HEK293 (cell line): Measurements from ENCODE around the gene SAT1.
A peak's percentile ranks its signal among the peaks of the same experiment; 100 is the strongest.

Source experiments
- AEBP2 ChIP-seq: fragments of 450-650 bp; formaldehyde crosslinking; IDR thresholded peaks from 2 replicates; pipeline ENCODE4 v1.5.1; 2016; ENCODE audit warnings: missing biosample characterization, missing genetic modification characterization, borderline replicate concordance
- BCL11B ChIP-seq: fragments of 450-650 bp; formaldehyde crosslinking; IDR thresholded peaks from 2 replicates; pipeline ENCODE4 v1.5.1; 2016; ENCODE audit warnings: low read depth, missing biosample characterization, missing genetic modification characterization
- GLIS2 ChIP-seq: fragments of 450-650 bp; formaldehyde crosslinking; IDR thresholded peaks from 2 replicates; pipeline ENCODE4 v1.5.1; 2016; ENCODE audit warnings: missing biosample characterization, missing genetic modification characterization
- IKZF3 ChIP-seq: fragments of 450-650 bp; IDR thresholded peaks from 2 replicates; pipeline ENCODE4 v1.5.0; 2018; ENCODE audit warnings: missing biosample characterization, mild to moderate bottlenecking, missing genetic modification characterization, moderate library complexity
- KLF17 ChIP-seq: fragments of 450-650 bp; formaldehyde crosslinking; IDR thresholded peaks from 2 replicates; pipeline ENCODE4 v1.5.1; 2016; ENCODE audit warnings: missing biosample characterization, missing genetic modification characterization
- MZF1 ChIP-seq: fragments of 450-650 bp; formaldehyde crosslinking; IDR thresholded peaks from 2 replicates; pipeline ENCODE4 v1.5.1; 2017; ENCODE audit warnings: missing biosample characterization, missing genetic modification characterization, borderline replicate concordance
- OVOL3 ChIP-seq: fragments of 450-650 bp; formaldehyde crosslinking; IDR thresholded peaks from 2 replicates; pipeline ENCODE4 v1.5.1; 2016; ENCODE audit warnings: missing biosample characterization, missing genetic modification characterization
- PRDM10 ChIP-seq: fragments of 450-650 bp; formaldehyde crosslinking; IDR thresholded peaks from 2 replicates; pipeline ENCODE4 v1.5.1; 2016; ENCODE audit warnings: missing biosample characterization, missing genetic modification characterization
- PRDM6 ChIP-seq: fragments of 450-650 bp; formaldehyde crosslinking; IDR thresholded peaks from 2 replicates; pipeline ENCODE4 v1.5.1; 2017; ENCODE audit warnings: missing biosample characterization, missing genetic modification characterization
- TCF7L2 ChIP-seq: IDR thresholded peaks from 2 replicates; pipeline ENCODE4 v1.6.1; 2011; ENCODE audit warnings: low read depth, mild to moderate bottlenecking, inconsistent platforms, low read length, moderate library complexity, borderline replicate concordance
- WT1 ChIP-seq: fragments of 450-650 bp; formaldehyde crosslinking; IDR thresholded peaks from 2 replicates; pipeline ENCODE4 v1.5.1; 2016; ENCODE audit warnings: missing biosample characterization, missing genetic modification characterization
- ZBTB11 ChIP-seq: fragments of 450-650 bp; formaldehyde crosslinking; conservative IDR thresholded peaks from 2 replicates; pipeline ENCODE4 v1.5.1; 2016; ENCODE audit warnings: low read depth, missing biosample characterization, missing genetic modification characterization
- ZBTB17 ChIP-seq: fragments of 450-650 bp; formaldehyde crosslinking; IDR thresholded peaks from 2 replicates; pipeline ENCODE4 v1.5.1; 2016; ENCODE audit warnings: missing biosample characterization, missing genetic modification characterization
- ZBTB6 ChIP-seq: fragments of 450-650 bp; formaldehyde crosslinking; IDR thresholded peaks from 2 replicates; pipeline ENCODE4 v1.5.1; 2017; ENCODE audit warnings: missing biosample characterization, missing genetic modification characterization
- ZEB2 ChIP-seq: fragments of 450-650 bp; formaldehyde crosslinking; IDR thresholded peaks from 2 replicates; pipeline ENCODE4 v1.5.1; 2016; ENCODE audit warnings: missing biosample characterization, missing genetic modification characterization
- ZFP41 ChIP-seq: fragments of 450-650 bp; formaldehyde crosslinking; IDR thresholded peaks from 2 replicates; pipeline ENCODE4 v1.5.1; 2016; ENCODE audit warnings: missing biosample characterization, missing genetic modification characterization, borderline replicate concordance
- ZNF423 ChIP-seq: fragments of 450-650 bp; formaldehyde crosslinking; IDR thresholded peaks from 2 replicates; pipeline ENCODE4 v1.5.1; 2016; ENCODE audit warnings: missing biosample characterization, missing genetic modification characterization
- ZNF600 ChIP-seq: fragments of 450-650 bp; formaldehyde crosslinking; IDR thresholded peaks from 2 replicates; pipeline ENCODE4 v1.5.1; 2016; ENCODE audit warnings: missing biosample characterization, missing genetic modification characterization
- ZNF660 ChIP-seq: fragments of 450-650 bp; IDR thresholded peaks from 2 replicates; pipeline ENCODE4 v1.5.1; 2018; ENCODE audit warnings: missing biosample characterization, mild to moderate bottlenecking, missing genetic modification characterization
- ZNF76 ChIP-seq: fragments of 450-650 bp; formaldehyde crosslinking; IDR thresholded peaks from 2 replicates; pipeline ENCODE4; 2016; ENCODE audit warnings: low read depth, missing biosample characterization, missing genetic modification characterization, borderline replicate concordance
- ZNF768 ChIP-seq: fragments of 450-650 bp; formaldehyde crosslinking; IDR thresholded peaks from 2 replicates; pipeline ENCODE4 v1.5.1; 2018; ENCODE audit warnings: missing biosample characterization, mild to moderate bottlenecking, missing genetic modification characterization
- ZXDB ChIP-seq: fragments of 450-650 bp; formaldehyde crosslinking; IDR thresholded peaks from 2 replicates; pipeline ENCODE4 v1.5.1; 2016; ENCODE audit warnings: missing biosample characterization, missing genetic modification characterization
- TF ChIP-seq, protein P1 (sequence below): fragments of 450-650 bp; formaldehyde crosslinking; IDR thresholded peaks from 2 replicates; pipeline ENCODE4 v1.5.1; 2016; ENCODE audit warnings: missing biosample characterization, missing genetic modification characterization

Gene SAT1

GRCh38 chrX:23742174-23742696 lies 40.7 kb upstream of the SAT1 start (continued):
- TF ChIP-seq ZBTB11 (tag by site-specific recombination) (0 out of 2 replicates have a peak, but pooled peaks have one; percentile 3), WT1 (peak; percentile 92), ZNF660 (tag by site-specific recombination) (peak; percentile 20; the same call in 1 of the 2 replicates), AEBP2 (tag by site-specific recombination) (no peak), ZNF600 (peak; percentile 78), PRDM6 (tag by site-specific recombination) (peak; percentile 59; the same call in 1 of the 2 replicates), ZNF76 (peak; percentile 62; the same call in 1 of the 2 replicates), ZNF423 (tag by site-specific recombination) (peak; percentile 64), ZNF768 (tag by site-specific recombination) (no peak), ZXDB (tag by site-specific recombination) (peak; percentile 51; the same call in 1 of the 2 replicates), TCF7L2 (0 out of 2 replicates have a peak, but pooled peaks have one; percentile 19), ZEB2 (tag by site-specific recombination) (peak; percentile 46), ZBTB17 (tag by site-specific recombination) (peak; percentile 56; the same call in 1 of the 2 replicates), ZFP41 (no peak), GLIS2 (peak; percentile 40; the same call in 1 of the 2 replicates), IKZF3 (tag by site-specific recombination) (peak; percentile 70; the same call in 1 of the 2 replicates), ZBTB6 (tag by site-specific recombination) (peak; percentile 26; the same call in 1 of the 2 replicates), OVOL3 (peak; percentile 69; the same call in 1 of the 2 replicates), MZF1 (tag by site-specific recombination) (peak; percentile 82), BCL11B (0 out of 2 replicates have a peak, but pooled peaks have one; percentile 40), PRDM10 (tag by site-specific recombination) (peak; percentile 56; the same call in 1 of the 2 replicates), KLF17 (tag by site-specific recombination) (peak; percentile 82)
- TF ChIP-seq, protein P1, sequence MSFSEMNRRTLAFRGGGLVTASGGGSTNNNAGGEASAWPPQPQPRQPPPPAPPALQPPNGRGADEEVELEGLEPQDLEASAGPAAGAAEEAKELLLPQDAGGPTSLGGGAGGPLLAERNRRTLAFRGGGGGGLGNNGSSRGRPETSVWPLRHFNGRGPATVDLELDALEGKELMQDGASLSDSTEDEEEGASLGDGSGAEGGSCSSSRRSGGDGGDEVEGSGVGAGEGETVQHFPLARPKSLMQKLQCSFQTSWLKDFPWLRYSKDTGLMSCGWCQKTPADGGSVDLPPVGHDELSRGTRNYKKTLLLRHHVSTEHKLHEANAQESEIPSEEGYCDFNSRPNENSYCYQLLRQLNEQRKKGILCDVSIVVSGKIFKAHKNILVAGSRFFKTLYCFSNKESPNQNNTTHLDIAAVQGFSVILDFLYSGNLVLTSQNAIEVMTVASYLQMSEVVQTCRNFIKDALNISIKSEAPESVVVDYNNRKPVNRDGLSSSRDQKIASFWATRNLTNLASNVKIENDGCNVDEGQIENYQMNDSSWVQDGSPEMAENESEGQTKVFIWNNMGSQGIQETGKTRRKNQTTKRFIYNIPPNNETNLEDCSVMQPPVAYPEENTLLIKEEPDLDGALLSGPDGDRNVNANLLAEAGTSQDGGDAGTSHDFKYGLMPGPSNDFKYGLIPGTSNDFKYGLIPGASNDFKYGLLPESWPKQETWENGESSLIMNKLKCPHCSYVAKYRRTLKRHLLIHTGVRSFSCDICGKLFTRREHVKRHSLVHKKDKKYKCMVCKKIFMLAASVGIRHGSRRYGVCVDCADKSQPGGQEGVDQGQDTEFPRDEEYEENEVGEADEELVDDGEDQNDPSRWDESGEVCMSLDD (tag by site-specific recombination): 0 out of 2 replicates have a peak, but pooled peaks have one; percentile 18
